Nucleus accumbens (tissue), 56 donors: ENCODE data around the gene C10orf120.

Experiments
- DNase-seq, 56 donors: peaks; one replicate each; lab custom pipeline; 2025; lab: John Stamatoyannopoulos, UW

The C10orf120 gene

DNA sequence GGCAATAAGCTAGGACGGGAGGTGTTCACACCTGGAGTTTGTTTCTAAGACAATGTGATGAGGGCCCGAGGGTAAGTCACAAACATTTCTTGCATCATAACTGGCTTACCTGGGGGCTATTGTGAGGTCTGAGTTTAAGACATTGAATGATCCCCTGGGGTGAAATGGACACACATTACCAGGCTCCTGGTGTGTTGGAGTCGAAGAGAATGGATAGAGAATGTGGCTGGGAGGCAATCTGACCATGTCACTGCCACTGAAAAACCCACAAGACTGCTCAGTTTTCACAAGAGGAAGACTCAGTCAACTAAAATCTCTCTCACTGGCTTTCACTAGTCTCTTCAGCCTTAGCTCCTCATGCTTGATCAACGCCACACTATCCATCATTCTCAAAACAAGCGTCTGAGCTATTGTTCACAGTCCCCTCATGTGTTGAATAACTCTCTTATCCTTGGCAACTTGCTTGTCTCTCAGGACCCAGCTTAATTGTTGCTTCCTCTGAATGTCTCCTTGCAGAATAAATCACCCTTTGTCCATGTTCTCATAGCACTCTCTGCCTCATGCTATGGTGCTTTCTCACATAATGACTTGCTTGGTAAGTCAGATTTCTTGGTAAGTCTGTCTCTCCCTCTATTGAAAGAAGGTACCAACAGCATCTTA, at the start of gene C10orf120:
Gene C10orf120, minus strand, starts transcription at position 51 of the 660 bp plus-strand sequence. CDS start 56 bp downstream, outside the sequence.
- no peak for DNase-seq

DNA sequence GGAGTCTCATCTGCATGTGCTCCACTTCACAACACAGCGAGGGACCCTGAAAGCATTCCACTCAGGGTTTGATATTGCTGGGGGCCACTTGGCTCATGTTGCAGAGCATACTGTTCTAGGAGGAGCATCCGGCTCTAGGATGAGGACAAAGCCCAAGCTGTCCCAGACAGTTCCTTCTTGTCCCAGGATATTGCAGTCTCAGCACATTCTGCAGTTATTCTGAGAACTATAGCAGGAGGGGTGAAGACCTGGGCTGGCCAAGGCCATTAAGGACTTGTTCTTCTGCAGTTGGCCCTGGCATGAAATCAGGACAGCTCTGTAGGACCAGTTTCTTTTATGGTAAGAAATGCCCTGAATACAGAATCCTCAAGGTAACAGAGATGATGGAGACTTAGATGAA, 48.9 kb upstream of the C10orf120 start:
- no peak for DNase-seq

DNA sequence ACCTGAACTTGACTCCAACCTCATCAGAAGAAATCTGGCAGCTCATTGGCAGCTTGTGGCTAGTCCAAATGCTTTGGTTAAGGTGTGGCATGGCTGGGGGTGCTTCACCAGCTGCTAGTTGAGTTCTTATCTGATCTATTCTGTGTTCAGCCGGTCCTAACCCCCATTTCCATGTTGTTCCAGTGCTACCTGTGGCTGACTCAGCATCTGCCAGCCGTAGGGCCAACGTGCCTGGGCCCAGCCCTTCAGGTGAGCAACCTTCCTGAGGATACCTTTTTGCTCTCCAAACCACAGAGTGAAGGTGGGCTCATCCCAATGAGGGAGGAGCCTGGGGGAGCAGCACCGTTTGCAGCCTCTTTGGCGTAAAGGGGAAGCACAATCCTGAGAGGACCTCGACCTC, 46.8 kb upstream of the C10orf120 start:
- no peak for DNase-seq

DNA sequence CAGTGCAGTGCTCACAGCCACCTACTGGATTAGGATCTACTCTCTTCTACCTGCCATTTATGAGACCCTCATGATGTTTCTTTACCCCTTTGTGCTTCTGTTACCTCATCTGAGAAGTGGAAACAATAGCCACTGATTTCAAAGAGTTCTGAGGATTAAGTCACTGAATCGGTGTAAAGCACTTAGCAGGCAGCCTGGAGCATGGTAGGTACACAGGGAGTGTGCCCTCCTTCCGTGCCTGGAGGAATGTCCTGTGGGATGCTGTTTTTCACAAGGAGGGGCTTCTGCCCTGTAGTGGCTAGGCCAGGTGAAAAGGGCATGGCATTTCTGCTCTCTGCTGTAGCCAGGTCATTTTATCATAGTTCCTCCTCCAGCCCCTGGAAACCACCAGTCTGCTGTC, 44.6 kb upstream of the C10orf120 start:
- no peak for DNase-seq

DNA sequence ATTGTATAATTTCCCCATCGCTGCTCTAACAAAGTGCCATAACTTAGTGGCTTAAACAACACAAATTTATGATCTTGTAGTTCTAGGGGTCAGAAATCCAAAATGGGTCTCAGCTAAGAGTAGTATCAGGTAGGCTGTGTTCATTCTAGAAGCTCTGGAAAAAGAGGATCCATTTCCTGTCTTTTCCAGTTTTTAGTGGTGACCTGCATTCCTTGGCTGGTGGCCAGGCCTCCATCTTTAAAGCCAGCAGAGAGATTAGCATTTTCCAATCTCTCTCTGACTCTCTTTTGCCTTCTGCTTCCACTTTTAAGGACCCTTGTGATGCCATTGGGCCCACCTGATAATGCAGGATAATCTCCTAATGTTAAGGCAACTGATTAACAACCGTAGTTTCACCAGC, 41.0 kb upstream of the C10orf120 start:
- DNase-seq: no peak

DNA sequence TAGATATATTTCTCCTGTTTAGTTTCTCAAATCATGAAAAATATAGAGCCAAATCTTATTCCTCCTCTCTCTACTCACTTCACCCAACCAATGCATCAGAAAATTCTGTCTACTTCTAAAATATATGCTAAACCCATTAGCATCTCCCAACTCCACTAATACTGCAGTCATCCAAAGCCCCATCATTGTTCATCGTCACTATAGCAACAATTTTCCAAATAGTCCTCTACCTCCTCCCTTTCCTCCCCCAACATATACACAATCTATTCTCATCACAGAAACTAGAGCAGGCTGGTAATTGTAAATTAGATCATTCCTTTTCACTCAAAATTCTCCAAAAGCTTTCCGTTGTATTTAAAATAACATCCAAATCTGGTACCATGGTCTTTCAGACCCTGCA, 38.4 kb upstream of the C10orf120 start:
- DNase-seq: peak in 2 of 56 donors; percentile 4 to 5

DNA sequence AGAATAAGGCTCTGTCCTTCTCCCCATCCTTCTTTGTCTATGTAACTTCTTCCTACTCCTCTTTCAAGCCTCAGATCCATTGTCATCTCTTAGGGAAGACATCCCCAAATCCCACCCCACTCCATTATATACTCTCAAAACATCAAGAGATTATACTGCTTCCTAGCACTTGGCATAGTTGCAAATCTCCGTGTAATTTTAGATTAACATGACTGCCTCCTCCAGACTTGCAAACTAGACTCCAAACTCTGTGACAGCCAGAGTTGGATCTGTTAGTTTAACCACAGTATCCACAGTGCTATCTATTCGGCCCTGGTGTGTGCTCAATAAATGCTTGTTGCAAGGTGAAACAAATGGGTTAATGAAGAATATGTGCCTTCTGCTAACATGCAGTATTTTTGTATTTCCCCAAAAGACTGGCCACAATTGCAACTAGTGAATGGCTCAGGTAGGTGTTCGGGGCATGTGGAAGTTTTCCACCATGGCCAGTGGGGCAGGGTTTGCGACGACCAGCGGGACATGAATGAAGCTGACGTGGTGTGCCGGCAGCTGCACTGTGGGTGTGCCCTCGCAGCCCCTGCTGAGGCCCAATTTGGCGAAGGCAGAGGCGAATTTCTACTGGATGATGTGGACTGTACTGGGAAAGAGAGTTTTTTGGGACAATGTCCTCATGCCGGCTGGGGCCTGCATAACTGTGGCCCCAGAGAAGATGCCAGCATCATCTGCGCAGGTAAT, 34.5 kb upstream of the C10orf120 start:
- no peak for DNase-seq

DNA sequence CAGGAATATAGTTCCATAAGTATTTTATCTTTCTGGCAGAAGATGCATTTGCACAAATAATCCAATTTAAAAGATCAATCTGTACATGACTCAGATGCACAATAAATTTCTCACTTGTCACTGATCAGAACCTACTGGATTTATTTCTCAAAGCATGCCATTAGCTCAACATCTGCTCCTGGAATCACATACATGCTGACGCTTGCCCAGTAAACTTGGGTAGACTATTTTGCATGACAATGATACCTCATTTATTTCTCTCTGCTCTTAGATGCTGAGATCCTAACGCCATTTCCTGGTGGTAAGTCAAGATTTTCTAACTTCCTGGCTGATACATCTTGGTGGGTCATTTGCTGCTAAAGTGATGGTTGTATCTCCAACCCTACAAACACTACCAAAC, 33.8 kb upstream of the C10orf120 start:
- no peak for DNase-seq

DNA sequence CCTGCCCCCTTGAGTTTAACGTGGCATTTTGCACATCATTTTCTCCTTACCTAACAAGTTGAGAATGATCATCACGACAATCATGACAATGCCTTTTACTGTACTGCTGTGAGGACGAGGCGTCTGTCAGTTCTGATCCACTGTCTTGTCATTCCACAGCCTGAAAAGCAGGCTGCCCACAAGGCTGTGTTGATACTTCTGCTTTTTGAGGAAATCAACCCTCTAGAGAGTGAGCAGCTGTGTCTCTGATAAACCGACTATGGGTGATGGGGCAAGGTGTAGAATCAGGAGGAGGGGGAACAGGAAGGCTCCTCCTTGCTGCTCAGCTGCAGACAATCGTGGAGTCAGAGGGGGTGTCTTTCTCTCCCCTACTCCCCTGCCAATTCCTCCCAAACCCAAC, 30.6 kb upstream of the C10orf120 start:
- no peak for DNase-seq

DNA sequence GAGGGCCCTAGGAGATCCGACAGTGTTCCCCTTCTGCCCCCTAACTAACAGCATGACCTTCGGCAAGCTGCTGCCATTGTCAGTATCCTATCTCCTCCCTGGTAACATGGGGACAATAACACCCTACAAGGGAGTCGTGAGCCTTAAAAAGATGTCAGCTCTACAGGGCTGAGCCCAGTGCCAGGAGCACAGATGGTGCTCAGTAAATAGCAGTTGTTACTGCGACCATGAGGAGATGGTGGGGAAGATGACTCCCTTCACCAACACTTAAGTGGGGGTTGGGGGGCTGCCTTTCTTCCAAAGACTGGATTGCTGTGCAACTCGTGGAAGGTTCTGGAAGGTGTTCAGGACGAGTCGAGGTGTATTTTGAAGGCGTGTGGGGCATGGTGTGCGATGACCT, 29.5 kb upstream of the C10orf120 start:
- DNase-seq: no peak

DNA sequence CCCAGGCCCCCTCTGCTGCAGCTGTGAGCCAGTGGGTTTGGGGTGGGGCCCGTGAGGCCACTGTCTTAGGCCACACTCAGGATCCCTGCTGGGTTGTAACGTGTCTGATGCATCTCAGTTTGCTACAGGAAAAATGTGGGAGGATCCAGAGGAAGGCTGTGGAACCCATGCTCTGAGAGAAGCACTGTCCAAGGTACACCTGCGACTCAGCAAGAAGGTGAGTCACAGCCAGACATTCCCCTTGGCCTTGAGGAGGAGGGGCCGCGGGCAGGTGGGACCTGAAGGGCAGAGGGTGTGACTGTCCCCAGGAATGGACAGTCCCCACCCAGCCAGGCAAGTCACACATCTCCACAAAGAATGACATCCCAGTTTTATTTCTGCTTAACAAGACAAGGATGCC, 27.8 kb upstream of the C10orf120 start:
- DNase-seq: no peak

DNA sequence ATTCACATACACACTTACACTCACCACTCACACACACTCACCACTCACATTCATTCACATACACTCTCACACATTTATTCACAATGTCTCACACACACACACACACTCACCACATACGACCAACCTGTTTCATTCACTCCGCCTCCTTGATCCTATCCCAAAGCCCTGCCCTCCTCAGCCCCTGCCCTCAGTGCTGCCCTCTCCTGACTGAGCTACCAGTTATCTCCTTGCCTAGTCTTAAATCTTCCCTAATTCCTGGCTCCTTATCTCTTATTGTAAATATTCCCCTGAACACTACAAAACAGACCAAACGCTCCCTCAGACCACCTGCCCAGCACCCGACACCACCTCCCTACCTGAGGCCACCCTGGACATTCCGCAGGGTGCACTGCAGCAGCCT, 26.1 kb upstream of the C10orf120 start:
- DNase-seq: no peak

DNA sequence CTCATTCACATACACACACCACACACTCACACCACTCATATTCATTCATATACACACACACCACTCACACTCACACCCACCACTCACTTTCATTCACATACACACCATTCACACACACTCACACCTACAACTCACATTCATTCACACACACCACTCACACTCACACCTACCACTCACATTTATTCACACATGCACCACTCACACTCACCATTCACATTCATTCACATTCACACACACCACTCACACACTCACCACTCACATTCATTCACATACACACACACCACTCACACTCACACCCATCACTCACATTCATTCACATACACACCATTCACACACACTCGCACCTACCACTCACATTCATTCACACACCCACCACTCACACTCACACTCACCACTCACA, 25.4 kb upstream of the C10orf120 start:
- DNase-seq: no peak

DNA sequence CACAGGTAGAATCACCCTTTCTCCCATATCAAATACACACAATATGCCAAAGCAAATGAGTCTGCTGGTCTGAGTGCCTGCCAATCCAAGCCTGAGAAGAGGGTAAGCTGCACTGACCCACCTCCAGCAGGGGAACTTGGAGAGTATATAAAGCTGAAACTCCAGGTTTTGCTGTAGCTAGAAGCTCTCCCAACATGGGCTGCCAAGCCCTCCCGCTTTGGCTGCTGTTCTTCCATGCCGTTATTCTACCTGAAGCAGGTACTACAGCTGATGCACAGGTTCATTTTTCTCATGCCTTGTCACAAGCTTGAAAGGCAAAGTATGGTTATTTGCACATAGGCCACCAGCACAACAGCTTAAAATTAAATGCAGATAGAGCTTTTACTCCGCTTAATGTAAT, 21.5 kb upstream of the C10orf120 start:
- DNase-seq: no peak

DNA sequence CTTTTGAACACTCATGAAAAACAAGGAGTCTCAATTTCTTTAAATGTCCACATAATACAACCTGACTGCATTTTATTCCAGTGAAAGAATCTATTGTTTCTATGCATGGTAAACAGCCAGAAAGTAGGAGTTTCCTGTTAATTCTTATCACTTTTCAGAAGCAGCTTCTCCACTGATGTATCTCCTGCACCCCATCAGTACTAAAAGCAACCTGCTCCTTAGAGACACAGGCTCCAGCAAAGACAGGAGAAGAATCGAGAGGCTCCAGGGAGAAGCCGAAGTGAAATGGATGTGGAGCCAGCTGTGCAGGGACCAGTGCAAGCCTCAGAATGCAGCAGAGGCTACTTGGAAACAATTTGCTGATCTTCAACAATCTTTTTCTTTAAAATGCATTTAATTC, 16.4 kb upstream of the C10orf120 start:
- DNase-seq: no peak

DNA sequence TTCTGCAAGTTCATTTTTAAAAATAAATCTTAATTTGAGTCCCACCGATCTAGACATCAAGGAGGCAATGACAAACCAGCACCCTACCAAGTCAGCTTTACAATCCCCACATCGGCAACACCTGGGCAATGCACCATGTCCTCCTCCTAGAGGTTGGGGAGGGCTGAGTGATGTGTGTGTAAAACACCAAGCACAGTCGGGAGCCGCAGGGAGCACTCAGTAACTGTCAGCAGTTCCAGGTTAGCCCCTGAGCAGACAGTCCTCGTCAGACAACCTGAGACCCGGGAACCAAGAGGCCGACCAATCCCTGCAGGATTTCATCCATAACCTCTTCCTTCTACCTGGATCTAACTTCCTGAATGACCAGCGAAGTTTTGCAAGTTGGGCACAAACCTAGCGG, 15.9 kb upstream of the C10orf120 start:
- DNase-seq: no peak

DNA sequence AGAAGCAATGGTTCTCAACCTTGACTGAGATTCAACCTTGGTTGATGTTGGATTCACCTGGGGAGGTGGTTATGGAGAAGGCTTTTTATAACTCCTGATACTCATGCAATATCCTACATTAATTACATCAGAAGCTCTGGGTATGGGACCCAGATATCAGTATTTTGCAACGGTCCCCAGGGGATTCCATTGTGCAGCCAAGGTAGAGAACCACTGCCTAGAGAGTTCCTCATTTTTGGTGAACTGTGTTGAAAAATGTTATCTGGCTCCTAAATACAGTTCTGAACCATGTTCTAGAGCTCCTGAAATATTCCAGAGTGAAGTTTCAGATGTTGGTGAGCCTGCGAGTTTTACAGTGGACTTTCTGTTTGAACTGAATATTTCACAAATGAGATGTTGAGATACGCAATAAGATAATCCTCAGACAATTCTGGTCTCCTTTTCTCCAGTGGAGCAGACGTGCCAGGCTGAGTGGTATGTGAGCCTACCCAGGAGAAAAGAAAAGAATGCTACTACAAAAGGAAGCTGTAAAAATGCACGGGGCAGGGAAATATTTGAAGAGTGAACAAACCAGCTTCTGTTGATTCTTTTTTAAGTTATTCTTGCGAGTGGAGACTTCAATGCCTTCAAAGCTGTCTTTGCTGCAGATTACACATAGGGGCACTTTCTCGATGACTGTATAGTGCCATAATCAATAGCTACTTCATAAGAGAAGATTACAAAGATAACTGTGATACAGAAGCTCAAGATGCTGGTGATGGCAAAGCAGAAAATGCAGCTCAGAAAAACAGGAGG, 13.6 kb upstream of the C10orf120 start:
- DNase-seq: no peak

DNA sequence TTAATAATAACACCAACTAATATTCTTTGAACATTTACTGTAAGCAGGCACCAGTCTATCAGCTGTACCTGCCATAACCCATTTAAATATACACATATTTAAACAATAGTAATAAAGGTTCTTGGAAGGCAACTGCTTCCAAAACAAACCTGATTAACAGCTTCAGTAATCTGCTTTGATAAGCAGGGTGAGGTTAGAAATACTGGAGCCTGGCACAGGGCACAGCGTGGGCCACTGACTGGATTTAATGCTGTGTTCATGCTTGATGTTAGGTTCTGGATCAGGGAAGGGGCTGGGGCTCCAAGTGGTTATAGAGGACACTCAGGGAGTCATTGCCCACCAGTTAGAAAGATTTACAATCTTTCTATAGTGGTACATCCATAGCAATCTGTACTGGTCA, 10.9 kb upstream of the C10orf120 start:
- DNase-seq: no peak

DNA sequence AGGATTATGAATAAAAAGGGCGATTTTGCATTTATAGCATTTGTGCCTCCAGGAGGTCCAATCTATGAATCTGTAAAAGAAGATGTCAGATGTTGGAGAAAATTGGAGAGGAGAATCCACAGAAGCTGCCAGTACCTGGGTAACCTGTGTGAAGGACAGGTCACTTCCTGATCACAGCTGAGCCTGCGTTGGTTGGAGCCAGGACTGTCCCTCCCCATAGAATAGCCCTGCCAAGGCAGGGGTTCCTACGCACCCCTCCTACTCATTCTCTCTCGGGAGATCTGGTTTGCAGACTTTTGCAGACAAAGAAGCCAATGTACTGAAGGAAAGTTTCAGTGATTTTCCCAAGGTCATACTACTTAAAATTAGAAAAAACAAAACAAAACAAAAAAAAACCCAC, 10.3 kb upstream of the C10orf120 start:
- DNase-seq: no peak

DNA sequence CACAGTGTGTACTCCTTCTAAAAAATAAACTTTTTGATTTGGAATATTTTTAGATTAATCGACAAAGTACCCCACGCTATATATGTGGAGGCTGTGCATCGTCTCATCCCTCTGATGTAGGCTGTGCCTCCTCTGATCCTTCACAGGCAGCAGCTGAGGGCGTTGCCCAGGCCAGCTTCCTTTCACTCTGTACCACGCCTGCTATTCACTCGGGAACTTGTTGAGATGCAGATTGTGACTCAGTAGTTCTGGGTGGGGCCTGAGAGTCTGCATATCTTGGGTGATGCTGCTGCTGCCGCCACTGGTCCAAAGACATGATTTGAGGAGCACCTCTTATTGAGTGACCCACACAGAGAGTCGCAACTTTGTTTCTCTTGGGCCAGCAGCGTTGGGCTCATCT, 7.9 kb upstream of the C10orf120 start:
- DNase-seq: no peak

DNA sequence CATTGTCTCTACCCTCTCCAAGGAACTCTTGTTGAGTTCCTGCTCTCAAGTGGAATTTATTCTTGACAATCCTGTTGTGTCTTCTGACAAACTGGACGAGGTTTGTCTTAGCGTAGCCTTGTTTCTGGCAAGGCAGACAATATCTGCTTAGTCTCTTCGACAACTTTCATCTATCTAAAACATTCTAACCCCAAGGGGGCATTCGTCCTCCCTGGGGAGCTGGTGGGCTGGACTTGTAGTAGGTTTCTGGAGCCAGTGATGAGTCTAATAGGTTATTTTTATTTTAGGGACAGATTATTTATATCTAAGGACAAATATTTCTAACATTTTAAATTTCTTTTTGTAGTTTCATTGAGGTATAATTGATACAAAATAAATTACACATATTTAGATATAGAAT, 7.3 kb upstream of the C10orf120 start:
- no peak for DNase-seq

DNA sequence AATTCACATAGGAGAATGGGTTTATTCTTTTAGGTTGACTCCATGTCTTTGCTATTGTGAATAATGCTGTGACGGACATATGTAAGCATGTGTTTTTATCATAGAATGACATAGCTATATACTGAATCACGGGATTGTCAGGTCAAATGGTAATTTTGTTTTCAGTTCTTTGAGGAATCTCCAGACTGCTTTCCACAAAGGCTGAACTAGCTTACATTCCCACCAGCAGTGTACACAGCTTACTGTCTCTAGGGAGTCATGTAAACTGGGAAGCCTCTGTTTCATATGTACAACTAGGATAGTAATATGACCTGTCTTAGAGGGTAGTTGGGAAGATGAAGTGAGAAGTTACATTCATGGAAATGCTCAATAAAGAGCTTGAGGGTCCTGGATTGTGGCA, 6.8 kb upstream of the C10orf120 start:
- DNase-seq: no peak
